LNCAP (cell line): ENCODE data around the gene ANKS6.

Experiments
- CTCF ChIP-seq: fragments of 450-650 bp; IDR thresholded peaks from 2 replicates; pipeline ENCODE4 v1.5.1; 2017; ENCODE audit warnings: mild to moderate bottlenecking

The ANKS6 gene

GRCh38 chr9:98836206-98836605 is 39.9 kb upstream of the ANKS6 start:
- no peak for TF ChIP-seq CTCF

- no peak for TF ChIP-seq CTCF
Measured at GRCh38 chr9:98834386-98834785, 38.0 kb upstream of the ANKS6 start.

- no peak for TF ChIP-seq CTCF
Measured at GRCh38 chr9:98833090-98833956, 37.0 kb upstream of the ANKS6 start.

GRCh38 chr9:98832768-98833089 is 36.4 kb upstream of the ANKS6 start:
- TF ChIP-seq CTCF: no peak

- no peak for TF ChIP-seq CTCF
Measured at GRCh38 chr9:98831696-98832095, 35.3 kb upstream of the ANKS6 start.

- no peak for TF ChIP-seq CTCF
Measured at GRCh38 chr9:98830554-98830953, 34.2 kb upstream of the ANKS6 start.

GRCh38 chr9:98829766-98830165 is 33.4 kb upstream of the ANKS6 start:
- TF ChIP-seq CTCF: no peak

GRCh38 chr9:98826716-98827115 is 30.4 kb upstream of the ANKS6 start:
- TF ChIP-seq CTCF: no peak
